K562 (cell line): ENCODE data around the gene RPL29. TPM values are rescaled to one million over a fixed set of nuclear protein-coding genes. Genes with fewer than 3 reads are reported as not detected.

Source experiments
- ATAC-seq: fragments of 200-7000 bp; cut with Tn5 transposase; 3 replicates; pipeline ENCODE4 v1.9.1; 2020; ENCODE audit warnings: moderate library complexity
- BruUV-seq: library from RNA; stranded (reverse); fragments of 400-500 nt; replicated peaks from 2 replicates; lab custom pipeline; 2021; lab: Mats Ljungman, UMichigan
- CTCF ChIA-PET: fragments of 300-600 bp; formaldehyde crosslinking; extraction: SDS; loops from one replicate; lab custom pipeline; 2021; ENCODE audit warnings: low intra/inter-chr PET ratio; lab: Yijun Ruan, JAX
- POLR2A ChIA-PET: fragments of 300-600, 350-650 bp; sonication (Branson Sonifier 250); formaldehyde crosslinking; extraction: SDS; loops from one replicate; lab custom pipeline; 2021; ENCODE audit warnings: antibody characterized with exemption, inconsistent platforms; lab: Yijun Ruan, JAX
- DNase-seq, 4 experiments: peaks; one replicate each; pipeline versions ENCODE4 v3.0.0 to v3.0.0-alpha.2; 2011 to 2018; ENCODE audit warnings: low spot score in 3 of 4, mixed read lengths in 3 of 4; ENCODE audit errors: extremely low read depth in 1 of 4
- FAIRE-seq: peaks from 2 replicates; lab custom pipeline; 2011; peaks lifted over from hg19 to GRCh38; lab: Jason Lieb, UNC
- H2AFZ ChIP-seq: 2 replicates; pipeline ENCODE4 v1.6.0; 2011; ENCODE audit warnings: low read depth, low read length, control low read depth, inconsistent platforms
- H3K27ac ChIP-seq: fragments of 200-600 bp; 3 replicates; pipeline ENCODE4 v1.8.0; 2011; ENCODE audit warnings: low read depth, mild to moderate bottlenecking, control low read depth, inconsistent platforms, low read length, moderate library complexity, mixed read lengths; ENCODE audit errors: extremely low read depth
- H3K27me3 ChIP-seq, 2 experiments: fragments of 300-600 bp in 1 of 2; 2 replicates in 1 of 2; 3 replicates in 1 of 2; pipeline versions ENCODE4 v1.6.0 to v1.8.0; 2011; ENCODE audit warnings: inconsistent platforms in 2 of 2, low read length in 2 of 2, mild to moderate bottlenecking in 1 of 2, mixed read lengths in 1 of 2, moderate library complexity in 1 of 2; ENCODE audit not compliant: control insufficient read depth in 2 of 2, insufficient read depth in 2 of 2
- H3K36me3 ChIP-seq: fragments of 300-600 bp; 3 replicates; pipeline ENCODE4 v1.8.0; 2011; ENCODE audit warnings: mild to moderate bottlenecking, low read length, inconsistent platforms; ENCODE audit not compliant: control insufficient read depth, insufficient read depth
- H3K4me1 ChIP-seq, 2 experiments: fragments of 200-600 bp in 1 of 2; replicated peaks in 1 of 2; 2 replicates in 1 of 2; 3 replicates in 1 of 2; pipeline versions ENCODE4 v1.5.1 to v1.8.0; 2011; ENCODE audit warnings: inconsistent platforms in 2 of 2, low read length in 2 of 2, mild to moderate bottlenecking in 1 of 2, mixed read lengths in 1 of 2, moderate library complexity in 1 of 2; ENCODE audit not compliant: control insufficient read depth in 2 of 2, insufficient read depth in 2 of 2
- H3K4me2 ChIP-seq: 2 replicates; pipeline ENCODE4 v1.6.1; 2011; ENCODE audit warnings: low read length, control low read depth, inconsistent platforms, mixed read lengths; ENCODE audit not compliant: insufficient read depth
- H3K4me3 ChIP-seq: fragments of 200-600 bp; sonication (generic), shearing (Covaris generic); 2 replicates; pipeline ENCODE4 v1.5.1; 2016; ENCODE audit warnings: control low read depth, inconsistent platforms
- H3K79me2 ChIP-seq: fragments of 200-600 bp; 3 replicates; pipeline ENCODE4 v1.8.0; 2011; ENCODE audit warnings: low read length, inconsistent platforms; ENCODE audit not compliant: control insufficient read depth, insufficient read depth
- H3K9ac ChIP-seq, 2 experiments: 2 replicates each; pipeline versions ENCODE4 v1.6.0 to v1.6.1; 2011; ENCODE audit warnings: low read depth in 2 of 2, low read length in 2 of 2, control low read depth in 1 of 2, inconsistent platforms in 1 of 2, mild to moderate bottlenecking in 1 of 2, mixed read lengths in 1 of 2; ENCODE audit not compliant: insufficient read depth in 1 of 2
- H3K9me1 ChIP-seq: one replicate; pipeline ENCODE4 v1.6.0; 2011; ENCODE audit warnings: inconsistent platforms, mild to moderate bottlenecking, low read length, moderate library complexity; ENCODE audit not compliant: control insufficient read depth, insufficient read depth
- H3K9me3 ChIP-seq: replicated peaks from 2 replicates; pipeline ENCODE4 v1.5.1; 2011; ENCODE audit warnings: low read depth, low read length, inconsistent platforms; ENCODE audit not compliant: control insufficient read depth, insufficient read depth
- H4K20me1 ChIP-seq: replicated peaks from 2 replicates; pipeline ENCODE4 v1.6.1; 2011; ENCODE audit warnings: low read length, inconsistent platforms, mixed read lengths; ENCODE audit not compliant: control insufficient read depth, insufficient read depth
- RBM22 ChIP-seq: fragments of 200-400 bp; formaldehyde crosslinking; IDR thresholded peaks from 2 replicates; pipeline ENCODE4 v1.6.1; 2018; ENCODE audit warnings: low read length, low read depth; ENCODE audit not compliant: poor library complexity, severe bottlenecking
- ZNF217 ChIP-seq: sonication (generic); formaldehyde crosslinking; IDR thresholded peaks from 2 replicates; pipeline ENCODE4 v1.8.0; 2022; ENCODE audit warnings: mild to moderate bottlenecking, missing genetic modification reagents
- WGBS: fragments of 100-300 bp; shearing (Covaris generic); methylation state at CpG from one replicate; pipeline ENCODE4 v1.1.6; 2016; ENCODE audit warnings: low coverage, mixed read lengths; ENCODE audit not compliant: insufficient coverage; ENCODE audit errors: missing lambda C conversion rate; 5-methylcytosine and 5-hydroxymethylcytosine counted together
- in situ Hi-C: fragments of 300-500 bp; cut with MboI; formaldehyde crosslinking; loops from 4 replicates; pipeline ENCODE4 v1.15.0; 2018; ENCODE audit warnings: inconsistent platforms, mixed read lengths
- intact Hi-C: fragments of 100-400 bp; cut with micrococcal nuclease; formaldehyde crosslinking; loops from 2 replicates; pipeline ENCODE4 v1.14.2; 2022
- polyA plus RNA-seq, 8 experiments: library from polyadenylated mRNA; depleted of rRNA in 4 of 8; stranded (reverse) in 5 of 8; unstranded in 3 of 8; fragments of >200 nt; fragmentation: Nextera tagmentation in 2 of 8; fragmentation: Illumina TruSeq in 1 of 8; extraction: Ambion mirVana in 2 of 8; extraction: Trizol in 1 of 8; gene quantifications; 2 replicates each; pipeline versions ENCODE4 v1.2.1 to v1.2.3, GENCODE V29; 2011 to 2014; ENCODE audit warnings: inconsistent platforms in 1 of 8, missing spikeins in 1 of 8
- total RNA-seq, 7 experiments: library from RNA; depleted of rRNA in 6 of 7; stranded (reverse); fragments of >200 nt in 6 of 7; fragmentation: Illumina TruSeq in 2 of 7; extraction: Trizol in 2 of 7; gene quantifications; 2 replicates each; pipeline versions ENCODE4 v1.2.1 to v1.2.3, GENCODE V29; 2011 to 2021; ENCODE audit warnings: low replicate concordance in 1 of 7
- TF ChIP-seq, protein P1 (sequence below), 3 experiments: IDR thresholded peaks in 2 of 3; conservative IDR thresholded peaks in 1 of 3; 2 replicates each; pipeline ENCODE4 v1.5.1; 2011 to 2012; ENCODE audit warnings: low read length in 3 of 3, mild to moderate bottlenecking in 3 of 3, control low read depth in 2 of 3, improper control_type of control experiment in 1 of 3, inconsistent platforms in 1 of 3, low read depth in 1 of 3, mixed read lengths in 1 of 3, moderate library complexity in 1 of 3; ENCODE audit not compliant: insufficient read depth in 2 of 3
- TF ChIP-seq, protein P2 (sequence below): sonication (generic); formaldehyde crosslinking; IDR thresholded peaks from 2 replicates; pipeline ENCODE4 v1.8.1; 2023; ENCODE audit warnings: mild to moderate bottlenecking, missing genetic modification reagents

The RPL29 gene
- total and polyA plus RNA-seq, 9 of the 15 experiments (the other 6 are each of a cell fraction or from before 2014, with no cell fraction given): 568 to 1,475 (median 1,104) TPM

DNA sequence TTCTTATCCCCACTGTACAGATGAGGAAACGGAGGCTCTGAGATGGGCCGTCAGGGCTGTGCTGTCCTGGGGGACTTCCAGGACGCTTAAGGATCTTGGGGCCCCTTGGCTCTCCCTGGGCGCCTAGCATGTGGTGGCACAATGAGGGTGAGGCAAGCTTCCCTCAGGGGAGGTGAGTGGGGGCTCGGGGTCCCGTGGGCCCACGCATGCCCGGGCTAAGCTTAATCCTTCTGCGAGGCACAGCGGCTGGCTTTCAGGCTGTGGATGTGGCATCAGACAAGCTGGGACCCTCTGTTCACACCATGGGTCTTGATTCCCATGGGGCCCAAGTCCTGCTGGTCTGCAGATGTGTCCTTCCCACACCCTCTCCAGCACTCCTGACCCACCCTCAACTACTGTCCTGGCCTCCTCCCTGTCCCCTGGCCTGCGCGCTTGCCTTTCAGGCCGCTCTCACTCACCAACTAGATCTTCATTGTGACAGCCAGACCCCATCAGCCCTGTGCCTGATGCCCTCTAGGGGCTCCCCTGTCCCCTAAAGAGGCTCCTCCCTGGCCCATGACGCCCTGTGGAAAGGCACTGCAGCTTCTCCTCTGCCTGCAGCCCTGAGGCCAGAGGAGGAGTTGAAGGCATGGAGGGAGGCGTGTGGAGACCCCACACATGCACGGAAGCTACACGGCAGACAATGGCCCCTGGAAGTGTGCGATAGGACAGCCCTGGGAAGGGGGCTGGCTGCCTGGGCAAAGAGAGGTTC is 49.3 kb upstream of the RPL29 start:
- intact Hi-C loops (no loop called here), in situ Hi-C loops (loop anchor here (5.0 kb wide), 1 partner anchor 33 kb away; no protein-coding TSS in a partner anchor)
- CTCF ChIA-PET: no interaction called here
- no peak overlapping the region for H3K4me3 ChIP-seq
- BruUV-seq: no TSS peak
- H4K20me1 ChIP-seq: no peaks in the 10 kb centered on the region
- WGBS: 63% methylated on average over 16 of the region's 18 CpGs
- no peak overlapping the region for H3K27ac ChIP-seq
- H3K9me3 ChIP-seq: no peaks in the 10 kb centered on the region
- H3K27me3 ChIP-seq: peaks cover 0 to 17% of the 10 kb centered on the region in 2 experiments; a peak in 2 of 5 replicates
- no peaks in the 10 kb centered on the region for H3K9me1 ChIP-seq
- POLR2A ChIA-PET: interaction anchor here (0.6 to 1.0 kb wide), 2 partner anchors 9 to 77 kb away, joined by 3 read pairs; no protein-coding TSS in a partner anchor
- no peak for FAIRE-seq
- H2AFZ ChIP-seq: no peak overlapping the region
- H3K9ac ChIP-seq: peak overlapping the region in 1 of 2 experiments; percentile 71; a peak in 2 of 4 replicates
- H3K4me2 ChIP-seq: no peak overlapping the region
- DNase-seq: peak in 1 of 4 experiments; percentile 28
- peak; percentile 45 for ATAC-seq
- peaks cover 3 to 34% of the 10 kb centered on the region in 2 experiments; a peak in 4 of 5 replicates for H3K4me1 ChIP-seq
- no peaks in the 10 kb centered on the region for H3K79me2 ChIP-seq
- H3K36me3 ChIP-seq: peaks cover 11% of the 10 kb centered on the region; the same call in 1 of the 3 replicates
- TF ChIP-seq, protein P1, sequence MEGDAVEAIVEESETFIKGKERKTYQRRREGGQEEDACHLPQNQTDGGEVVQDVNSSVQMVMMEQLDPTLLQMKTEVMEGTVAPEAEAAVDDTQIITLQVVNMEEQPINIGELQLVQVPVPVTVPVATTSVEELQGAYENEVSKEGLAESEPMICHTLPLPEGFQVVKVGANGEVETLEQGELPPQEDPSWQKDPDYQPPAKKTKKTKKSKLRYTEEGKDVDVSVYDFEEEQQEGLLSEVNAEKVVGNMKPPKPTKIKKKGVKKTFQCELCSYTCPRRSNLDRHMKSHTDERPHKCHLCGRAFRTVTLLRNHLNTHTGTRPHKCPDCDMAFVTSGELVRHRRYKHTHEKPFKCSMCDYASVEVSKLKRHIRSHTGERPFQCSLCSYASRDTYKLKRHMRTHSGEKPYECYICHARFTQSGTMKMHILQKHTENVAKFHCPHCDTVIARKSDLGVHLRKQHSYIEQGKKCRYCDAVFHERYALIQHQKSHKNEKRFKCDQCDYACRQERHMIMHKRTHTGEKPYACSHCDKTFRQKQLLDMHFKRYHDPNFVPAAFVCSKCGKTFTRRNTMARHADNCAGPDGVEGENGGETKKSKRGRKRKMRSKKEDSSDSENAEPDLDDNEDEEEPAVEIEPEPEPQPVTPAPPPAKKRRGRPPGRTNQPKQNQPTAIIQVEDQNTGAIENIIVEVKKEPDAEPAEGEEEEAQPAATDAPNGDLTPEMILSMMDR (IDR thresholded peaks at IDR 0.05 in 2 of 3, conservative IDR thresholded peaks at IDR 0.05 in 1 of 3; ENCODE audit: insufficient read depth in 2 of 3, low read depth in 1 of 3, low read length in 3 of 3): peak in 1 of 3 experiments; percentile 16; a peak in 1 of 6 replicates
- no peak for TF ChIP-seq RBM22
- TF ChIP-seq ZNF217 (CRISPR knock-in tag): no peak
- TF ChIP-seq, protein P2, sequence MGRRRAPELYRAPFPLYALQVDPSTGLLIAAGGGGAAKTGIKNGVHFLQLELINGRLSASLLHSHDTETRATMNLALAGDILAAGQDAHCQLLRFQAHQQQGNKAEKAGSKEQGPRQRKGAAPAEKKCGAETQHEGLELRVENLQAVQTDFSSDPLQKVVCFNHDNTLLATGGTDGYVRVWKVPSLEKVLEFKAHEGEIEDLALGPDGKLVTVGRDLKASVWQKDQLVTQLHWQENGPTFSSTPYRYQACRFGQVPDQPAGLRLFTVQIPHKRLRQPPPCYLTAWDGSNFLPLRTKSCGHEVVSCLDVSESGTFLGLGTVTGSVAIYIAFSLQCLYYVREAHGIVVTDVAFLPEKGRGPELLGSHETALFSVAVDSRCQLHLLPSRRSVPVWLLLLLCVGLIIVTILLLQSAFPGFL: no peak
